ENCODE measurements around the gene RGL2.
"Not testable (repeated sequence)": the region's sequence is repeated elsewhere in the genome, so short reads cannot be mapped to it uniquely, and the experiment has no call there.

The RGL2 gene, protein sequence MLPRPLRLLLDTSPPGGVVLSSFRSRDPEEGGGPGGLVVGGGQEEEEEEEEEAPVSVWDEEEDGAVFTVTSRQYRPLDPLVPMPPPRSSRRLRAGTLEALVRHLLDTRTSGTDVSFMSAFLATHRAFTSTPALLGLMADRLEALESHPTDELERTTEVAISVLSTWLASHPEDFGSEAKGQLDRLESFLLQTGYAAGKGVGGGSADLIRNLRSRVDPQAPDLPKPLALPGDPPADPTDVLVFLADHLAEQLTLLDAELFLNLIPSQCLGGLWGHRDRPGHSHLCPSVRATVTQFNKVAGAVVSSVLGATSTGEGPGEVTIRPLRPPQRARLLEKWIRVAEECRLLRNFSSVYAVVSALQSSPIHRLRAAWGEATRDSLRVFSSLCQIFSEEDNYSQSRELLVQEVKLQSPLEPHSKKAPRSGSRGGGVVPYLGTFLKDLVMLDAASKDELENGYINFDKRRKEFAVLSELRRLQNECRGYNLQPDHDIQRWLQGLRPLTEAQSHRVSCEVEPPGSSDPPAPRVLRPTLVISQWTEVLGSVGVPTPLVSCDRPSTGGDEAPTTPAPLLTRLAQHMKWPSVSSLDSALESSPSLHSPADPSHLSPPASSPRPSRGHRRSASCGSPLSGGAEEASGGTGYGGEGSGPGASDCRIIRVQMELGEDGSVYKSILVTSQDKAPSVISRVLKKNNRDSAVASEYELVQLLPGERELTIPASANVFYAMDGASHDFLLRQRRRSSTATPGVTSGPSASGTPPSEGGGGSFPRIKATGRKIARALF

DNA sequence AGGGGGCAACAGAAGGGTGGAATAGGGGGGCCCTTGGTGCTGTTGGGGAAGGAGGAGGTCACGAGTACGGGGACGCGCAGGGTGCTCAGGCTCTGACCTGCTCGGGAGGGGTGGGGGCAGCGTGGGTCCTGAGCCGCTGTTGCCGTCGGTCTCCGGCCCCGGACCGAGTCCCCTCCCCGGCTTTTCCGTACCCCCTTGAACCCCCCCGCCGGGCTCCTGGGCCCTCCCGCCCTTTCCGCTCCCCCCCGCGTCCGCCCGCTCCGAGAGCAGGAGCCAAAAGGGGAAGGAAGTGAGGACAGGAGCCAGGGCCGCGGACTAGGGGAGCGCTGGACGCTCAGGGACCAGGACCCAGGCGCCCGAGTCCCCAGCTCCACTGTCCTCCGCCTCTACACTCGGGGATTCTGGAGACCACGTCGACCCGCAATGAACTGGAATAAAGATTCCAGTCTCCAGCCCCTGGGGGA, at the start of gene RGL2:
RGL2 (minus strand) TSS at position 170 of the 464 bp plus-strand sequence. CDS start 332 bp downstream, outside the sequence.
- DNase-seq, result peak; percentile 37

DNA sequence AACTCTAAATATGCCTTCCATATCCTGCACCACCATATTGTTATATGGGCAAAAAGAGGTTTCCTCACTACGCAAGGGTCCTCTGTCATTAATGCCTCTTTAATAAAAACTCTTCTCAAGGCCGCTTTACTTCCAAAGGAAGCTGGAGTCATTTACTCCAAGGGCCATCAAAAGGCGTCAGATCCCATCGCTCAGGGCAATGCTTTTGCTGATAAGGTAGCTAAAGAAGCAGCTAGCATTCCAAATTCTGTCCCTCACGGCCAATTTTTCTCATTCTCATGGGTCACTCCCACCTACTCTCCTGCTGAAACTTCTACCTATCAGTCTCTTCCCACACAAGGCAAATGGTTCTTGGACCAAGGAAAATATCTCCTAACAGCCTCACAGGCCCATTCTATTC, 49.1 kb upstream of the RGL2 start:
- no peak for DNase-seq

DNA sequence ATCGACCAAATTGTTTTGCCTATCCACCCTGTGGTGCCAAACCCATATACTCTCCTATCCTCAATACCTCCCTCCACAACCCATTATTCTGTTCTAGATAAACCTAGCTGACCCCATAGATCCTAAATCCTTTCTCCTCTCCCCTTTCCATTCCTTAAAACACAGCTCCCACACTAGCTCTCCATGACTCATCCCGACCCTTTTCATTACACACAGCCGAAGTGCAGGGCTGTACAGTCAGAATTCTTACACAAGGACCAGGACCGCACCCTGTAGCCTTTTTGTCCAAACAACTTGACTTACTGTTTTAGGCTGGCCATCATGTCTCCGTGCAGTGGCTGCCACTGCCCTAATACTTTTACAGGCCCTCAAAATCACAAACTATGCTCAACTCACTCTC, 48.2 kb upstream of the RGL2 start:
- not testable (repeated sequence) for DNase-seq

DNA sequence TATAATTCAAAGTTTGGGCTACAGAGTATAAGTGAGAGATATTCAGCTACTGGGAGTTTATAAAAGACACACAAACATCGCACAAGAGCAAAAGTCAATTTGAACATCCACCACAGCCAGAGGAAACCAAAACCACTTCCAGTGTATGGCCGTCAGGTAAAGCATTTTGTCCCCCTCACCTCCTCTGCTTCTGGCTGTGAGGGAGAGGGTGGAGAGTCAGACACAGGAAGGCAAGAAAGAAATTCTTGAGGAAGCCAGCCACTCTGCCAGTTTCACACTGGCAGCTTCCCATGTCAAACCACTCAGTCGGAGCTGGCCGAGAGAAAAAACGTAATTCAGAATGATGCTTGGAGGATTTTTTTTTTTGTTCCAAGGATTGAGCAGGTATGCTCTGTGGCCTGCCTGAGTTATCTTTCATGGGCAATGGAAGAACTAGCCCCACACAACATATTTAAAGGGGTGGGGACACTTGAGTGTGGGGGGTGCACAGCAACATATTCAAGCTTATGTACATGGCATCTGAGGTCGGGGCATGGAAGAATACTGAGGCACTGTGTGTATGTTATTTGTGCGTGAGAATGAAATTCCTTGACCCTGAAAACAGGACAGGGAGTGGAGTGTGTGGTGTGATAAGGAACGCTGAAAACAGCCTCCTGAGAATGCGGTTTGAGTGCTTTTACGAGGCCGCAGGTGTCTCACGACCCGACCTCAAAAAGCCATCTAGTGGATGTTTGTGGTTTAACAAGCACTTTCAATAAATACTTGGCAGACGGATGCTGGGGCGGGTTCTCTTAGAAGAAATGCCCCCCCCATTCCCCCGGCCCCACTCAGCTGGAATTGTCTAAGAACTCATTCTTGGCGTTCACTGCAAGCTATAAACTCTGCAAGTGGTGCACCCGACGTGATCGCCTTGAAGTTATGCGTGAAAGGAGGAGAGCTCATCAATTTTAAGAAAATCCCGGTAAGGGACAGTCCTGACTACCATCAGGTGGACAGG, 46.3 kb upstream of the RGL2 start:
- peak; percentile 62 for DNase-seq

DNA sequence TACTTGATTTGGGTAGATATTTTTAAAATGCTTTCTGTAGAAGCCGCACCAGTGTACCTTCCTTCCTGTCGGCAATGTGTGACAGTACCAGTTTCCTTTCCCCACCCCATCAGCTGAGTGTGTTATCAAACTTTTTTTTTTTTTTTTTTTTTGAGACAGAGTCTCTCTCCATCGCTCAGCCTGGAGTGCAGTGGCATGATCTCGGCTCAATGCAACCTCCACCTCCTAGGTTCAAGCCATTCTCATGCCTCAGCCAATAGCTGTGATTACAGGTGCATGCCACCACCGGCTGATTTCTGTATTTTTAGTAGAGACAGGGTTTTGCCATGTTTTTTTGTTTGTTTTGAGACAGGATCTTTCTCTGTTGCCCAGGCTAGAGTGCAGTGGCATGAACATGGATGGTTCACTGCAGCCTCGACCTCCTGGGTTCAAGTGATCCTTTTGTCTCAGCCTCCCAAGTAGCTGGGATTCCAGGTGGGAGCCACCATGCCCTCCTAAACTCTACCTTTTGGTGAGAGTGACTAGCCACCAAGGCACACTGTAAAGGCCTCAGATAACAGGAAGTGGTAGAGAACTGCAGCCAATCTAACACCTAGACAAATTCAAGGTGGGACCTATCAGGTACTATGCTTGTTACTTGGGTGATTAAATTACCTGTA, 45.3 kb upstream of the RGL2 start:
- DNase-seq, result no peak

DNA sequence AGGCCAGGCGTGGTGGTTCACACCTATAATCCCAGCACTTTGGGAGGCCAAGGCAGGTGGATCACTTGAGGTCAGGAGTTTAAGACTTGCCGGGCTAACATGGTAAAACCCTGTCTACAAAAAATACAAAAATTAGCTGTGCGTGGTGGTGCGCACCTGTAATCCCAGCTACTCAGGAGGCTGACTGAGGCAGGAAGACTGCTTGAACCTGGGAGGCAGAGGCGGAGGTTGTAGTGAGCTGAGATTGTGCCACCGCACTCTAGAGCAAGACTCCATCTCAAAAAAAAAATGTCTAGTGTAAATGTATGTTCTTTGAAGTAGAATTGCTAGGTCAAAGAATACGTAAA, 44.8 kb upstream of the RGL2 start:
- not testable (repeated sequence) for DNase-seq

DNA sequence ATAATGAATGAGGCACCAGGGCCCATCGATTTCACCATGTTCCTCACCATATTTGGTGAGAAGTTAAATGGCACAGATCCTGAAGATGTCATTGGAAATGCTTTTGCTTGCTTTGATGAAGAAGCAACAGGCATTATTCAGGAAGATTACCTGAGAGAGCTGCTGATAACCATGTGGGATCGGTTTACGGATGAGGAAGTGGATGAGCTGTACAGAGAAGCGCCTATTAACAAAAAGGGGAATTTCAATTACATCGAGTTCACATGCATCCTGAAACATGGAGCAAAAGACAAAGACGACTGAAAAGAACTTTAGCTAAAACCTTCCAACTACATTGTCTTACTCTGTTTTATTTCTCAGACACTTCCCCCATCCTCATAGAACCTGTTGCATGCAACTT, 40.5 kb upstream of the RGL2 start:
- DNase-seq, result no peak

DNA sequence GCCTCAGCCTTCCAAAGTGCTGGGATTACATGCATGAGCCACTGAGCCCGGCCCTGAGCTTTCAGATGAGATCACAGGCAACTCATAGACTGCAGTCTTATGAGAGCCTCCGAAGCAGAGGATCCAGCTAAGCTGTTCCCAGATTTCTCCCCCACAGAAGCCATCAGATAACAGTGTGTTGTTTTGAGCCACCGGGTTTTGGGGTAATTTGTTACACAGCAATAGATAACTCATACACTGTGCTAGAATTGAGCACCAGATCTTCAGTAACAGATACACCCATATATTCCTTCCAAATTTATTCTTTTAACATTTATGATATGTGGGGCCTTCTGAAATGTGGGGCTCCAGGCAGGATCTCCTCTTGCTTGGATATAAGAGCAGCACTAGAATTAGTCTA, 37.8 kb upstream of the RGL2 start:
- no peak for DNase-seq

DNA sequence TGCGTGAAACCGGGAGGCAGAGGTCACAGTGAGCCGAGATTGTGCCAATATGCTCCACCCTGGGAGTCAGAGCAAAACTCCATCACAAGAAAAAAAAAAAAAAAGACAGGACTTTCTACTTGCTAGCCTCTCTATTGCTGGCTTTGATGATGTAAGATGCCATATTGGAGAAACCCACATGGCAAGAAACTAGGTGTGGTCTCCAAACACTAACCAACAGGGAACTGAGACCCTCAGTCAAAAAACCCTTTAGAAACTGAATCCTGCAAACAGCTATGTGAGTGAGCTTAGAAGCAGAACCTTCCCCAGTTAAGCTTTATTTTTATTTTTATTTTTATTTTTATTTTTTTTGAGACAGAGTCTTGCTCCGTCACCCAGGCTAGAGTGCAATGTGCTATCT, 37.2 kb upstream of the RGL2 start:
- DNase-seq, result no peak

DNA sequence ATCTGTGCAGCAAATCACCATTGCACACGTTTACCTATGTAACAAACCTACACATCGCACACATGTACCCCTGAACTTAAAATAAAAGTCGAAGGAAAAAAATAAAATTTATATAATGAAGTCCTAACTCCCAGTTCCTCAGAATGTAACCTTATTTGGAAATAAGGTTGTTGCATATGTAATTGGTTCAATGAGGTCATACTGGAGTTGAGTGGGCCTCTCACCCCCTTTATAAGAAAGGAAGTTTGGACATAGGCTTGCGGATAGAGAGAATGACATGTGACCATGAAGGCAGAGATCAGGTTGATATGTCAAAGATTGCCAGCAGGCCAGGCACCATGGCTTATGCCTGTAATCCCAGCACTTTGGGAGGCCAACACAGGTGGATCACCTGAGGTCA, 34.9 kb upstream of the RGL2 start:
- DNase-seq, result no peak

DNA sequence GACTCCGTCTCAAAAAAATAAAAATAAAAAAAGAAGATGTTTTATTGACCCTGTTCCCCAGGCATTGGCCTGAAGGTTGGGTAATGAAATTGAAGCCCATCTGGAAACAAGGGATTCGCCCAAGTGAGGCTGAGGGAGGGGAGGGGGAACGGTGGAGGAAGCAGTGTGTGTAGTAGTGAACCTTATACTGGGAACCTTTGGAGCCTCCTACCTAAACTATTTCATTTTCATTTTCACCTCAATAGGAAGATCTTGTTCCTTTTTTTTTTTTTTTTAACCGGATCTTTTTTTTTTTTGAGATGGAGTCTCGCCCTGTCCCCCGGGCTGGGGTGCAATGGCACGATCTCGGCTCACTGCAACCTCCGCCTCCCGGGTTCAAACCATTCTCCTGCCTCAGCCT, 32.0 kb upstream of the RGL2 start:
- DNase-seq, result no peak

DNA sequence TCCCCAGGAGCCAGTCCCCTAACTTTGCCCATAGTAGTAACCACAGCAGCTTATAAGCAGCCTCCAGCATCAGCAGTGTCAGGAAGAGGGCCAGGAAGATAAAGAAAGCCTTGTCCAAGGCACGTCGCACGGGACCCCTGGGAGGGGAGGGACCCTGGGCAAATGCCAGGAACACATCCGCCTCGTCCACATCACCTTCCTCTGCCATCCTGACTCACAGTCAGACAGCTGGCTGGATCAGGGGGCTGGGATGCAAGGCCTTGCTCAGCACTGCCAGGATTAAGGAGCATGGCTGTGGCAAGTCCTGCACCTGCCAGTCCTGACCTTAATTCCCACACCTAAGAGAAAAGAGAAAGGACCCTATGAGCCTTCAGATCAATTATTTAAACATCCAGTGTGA, 30.3 kb upstream of the RGL2 start:
- no peak for DNase-seq

DNA sequence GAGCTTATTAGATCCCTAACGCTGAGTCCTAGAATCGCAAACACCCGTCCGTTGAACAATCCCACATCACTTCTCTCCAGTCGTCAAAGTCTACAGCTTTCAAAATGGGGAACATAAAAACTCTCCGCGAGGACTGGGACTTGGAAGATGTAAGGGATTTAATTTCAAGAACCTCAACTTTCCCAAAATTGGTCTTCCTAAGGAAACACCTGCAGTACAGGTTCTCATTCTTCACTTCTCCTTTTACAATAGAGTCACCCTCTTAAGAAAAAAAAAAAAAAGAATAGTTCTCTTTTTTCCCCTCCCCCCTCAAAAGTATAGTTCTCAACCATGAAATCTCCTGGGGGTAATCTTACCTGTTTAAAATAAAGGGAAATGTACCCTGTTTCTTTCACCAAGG, 25.4 kb upstream of the RGL2 start:
- no peak for DNase-seq

DNA sequence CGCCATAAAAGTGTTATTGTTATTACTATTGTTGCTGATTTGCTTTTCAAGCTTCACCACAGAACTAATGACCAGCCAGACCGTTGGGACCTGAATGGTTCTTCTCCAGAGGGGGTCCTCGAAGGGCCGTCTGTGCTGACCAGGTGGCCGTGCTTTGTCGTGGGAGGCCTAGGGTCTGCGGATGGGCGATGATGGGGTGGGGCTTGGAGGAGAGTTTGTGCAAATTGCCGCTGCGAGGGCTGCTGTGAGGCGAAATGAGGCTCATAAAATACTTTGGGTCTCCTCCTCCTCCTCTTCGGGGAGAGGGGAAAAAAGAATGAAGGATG, 24.8 kb upstream of the RGL2 start:
- no peak for DNase-seq

DNA sequence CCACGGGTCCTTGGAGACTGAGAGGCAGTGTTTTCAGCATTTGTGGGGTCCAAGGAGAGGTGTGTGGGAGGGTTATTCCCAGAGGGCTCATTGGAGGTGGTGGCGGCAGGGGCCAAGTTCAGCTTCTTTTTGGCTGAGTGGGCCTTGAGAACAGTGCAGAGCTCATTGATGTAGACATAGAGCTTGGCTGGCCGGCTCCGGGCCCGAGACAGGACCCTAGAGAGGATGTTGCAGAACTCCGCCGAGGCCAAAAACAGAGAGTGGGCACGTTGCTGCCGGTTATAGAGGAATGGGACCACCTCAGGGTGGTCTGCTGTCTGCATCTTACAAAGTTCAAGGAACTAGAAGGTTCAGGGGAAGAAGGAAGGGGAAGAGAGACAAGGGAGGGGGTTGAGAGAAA, 22.5 kb upstream of the RGL2 start:
- no peak for DNase-seq

DNA sequence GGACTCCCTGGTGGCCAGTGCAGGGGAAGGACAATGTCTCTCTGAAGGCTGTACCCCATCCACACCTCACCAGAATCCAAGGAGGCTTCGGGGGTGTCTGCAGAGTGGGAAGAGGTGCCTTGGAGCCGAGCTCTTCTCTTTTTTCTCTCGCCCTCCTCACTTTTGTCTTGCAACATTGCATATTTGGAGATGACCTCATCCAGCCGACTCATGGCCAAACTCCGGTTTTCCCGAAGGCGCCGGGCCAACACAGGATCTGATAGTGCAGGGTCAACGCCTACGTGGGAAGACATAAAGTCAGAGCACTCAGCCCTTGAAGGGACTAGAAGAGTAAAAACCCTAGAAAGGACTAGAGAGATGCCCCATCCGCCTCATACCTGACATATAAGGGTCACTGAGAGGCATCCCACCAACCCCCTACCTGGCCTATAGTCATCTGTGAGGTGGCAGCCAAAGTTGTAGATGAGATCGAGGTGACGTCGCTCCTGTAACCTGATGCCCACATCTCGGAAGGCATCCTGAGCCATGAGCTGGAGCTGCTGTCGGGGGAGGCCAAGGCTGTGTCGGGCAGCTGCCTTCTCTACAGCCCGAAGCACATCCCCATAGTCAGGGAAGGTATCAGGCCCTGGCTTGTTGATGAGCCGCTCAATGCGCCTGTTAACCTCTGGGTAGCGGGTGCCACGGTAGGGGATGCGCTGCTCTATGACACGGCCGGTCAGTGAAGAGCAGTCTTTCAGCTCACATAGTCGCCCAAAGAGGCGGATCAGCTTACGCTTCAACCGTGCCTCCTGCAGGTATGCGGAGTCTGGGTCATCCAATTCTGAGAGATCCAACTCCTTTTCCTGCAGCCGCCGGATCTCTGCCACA, 21.8 kb upstream of the RGL2 start:
- DNase-seq, result no peak

DNA sequence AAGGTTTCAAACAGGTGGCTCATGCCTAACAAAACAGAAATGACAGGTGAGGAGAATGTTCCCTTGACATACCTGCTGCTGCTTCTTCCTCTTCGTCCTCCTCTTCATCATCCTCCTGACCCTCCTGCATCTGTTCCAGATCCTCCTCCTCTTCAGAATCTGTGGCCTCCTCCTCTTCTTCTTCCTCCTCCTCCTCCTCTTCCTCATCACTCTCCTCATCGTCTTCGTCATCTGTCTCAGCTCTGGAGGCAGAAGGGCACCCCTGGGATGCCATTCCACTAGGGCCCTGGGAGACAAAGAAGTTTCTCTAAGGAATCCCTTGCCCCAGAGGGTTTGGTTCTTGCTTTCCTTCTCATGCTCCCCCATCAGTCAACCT, 21.2 kb upstream of the RGL2 start:
- no peak for DNase-seq

DNA sequence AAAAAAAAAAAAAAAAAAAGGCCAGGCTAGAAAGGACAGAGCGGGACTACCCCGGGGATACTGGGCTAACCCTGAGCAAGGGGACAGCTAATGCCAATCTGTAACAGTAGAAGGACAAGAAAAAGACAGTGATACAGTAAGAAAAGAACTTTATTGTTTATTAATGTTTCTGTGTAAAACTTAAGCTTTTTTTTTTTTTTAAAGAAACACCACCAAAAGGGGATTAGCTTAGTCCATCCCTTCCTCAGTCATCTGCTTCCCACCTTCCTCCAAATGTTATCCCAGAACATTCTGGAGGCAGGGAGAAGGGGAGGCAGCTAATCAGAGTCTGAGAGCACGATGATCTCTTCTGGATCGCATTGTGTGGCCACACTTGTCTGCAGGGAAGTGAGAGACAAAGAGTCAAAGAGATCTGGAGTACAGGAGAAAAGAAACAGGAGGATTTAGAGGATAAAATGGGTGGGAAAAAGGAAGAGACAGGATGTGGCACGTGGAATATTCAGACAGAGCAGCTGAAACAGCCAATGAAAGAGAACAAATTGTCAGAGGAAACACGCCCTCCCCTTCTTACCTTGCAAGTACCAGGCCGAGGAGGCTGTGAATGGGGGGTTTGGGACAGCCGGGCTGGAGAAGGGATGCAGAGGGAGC, 19.8 kb upstream of the RGL2 start:
- no peak for DNase-seq

DNA sequence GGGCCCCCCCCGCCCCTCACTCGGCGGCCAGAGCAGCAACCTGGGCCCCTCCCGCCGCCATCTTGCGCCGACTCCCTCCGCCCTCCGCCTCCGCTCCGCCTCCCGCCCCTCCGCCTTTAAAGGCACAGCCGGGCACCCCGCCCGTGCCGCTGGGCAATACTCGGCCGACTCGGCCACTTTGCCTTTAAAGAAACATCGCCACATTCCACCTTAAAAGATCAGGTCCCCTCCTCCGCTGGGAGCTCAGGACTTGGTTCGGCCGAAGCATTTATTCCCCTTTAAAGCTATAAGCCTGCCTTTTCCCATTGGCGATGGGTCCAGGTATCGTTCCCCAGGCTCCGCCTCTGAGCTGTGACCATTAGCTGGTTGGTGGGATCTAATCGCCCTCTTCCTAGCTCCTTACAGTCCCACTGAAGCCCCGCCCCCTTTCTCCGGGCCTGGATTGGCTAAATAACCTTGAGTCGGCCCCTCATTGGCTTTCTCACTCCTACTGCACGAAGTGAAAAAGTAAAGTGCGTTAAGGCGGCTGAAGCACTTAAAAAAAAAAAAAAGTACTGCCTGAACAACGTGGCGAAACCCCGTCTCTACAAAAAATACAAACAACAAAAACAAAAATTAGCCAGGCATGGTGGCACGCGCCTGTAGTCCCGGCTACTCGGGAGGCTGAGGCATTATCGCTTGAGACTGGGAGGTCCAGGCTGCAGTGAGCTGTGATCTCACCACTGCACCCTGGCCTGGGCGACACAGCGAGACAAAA, 19.1 kb upstream of the RGL2 start, which contains the start of gene ZBTB22:
ZBTB22 (minus strand) TSS at position 76 of the 757 bp plus-strand sequence. CDS start 828 bp downstream, outside the sequence.
- DNase-seq, result peak; percentile 96

DNA sequence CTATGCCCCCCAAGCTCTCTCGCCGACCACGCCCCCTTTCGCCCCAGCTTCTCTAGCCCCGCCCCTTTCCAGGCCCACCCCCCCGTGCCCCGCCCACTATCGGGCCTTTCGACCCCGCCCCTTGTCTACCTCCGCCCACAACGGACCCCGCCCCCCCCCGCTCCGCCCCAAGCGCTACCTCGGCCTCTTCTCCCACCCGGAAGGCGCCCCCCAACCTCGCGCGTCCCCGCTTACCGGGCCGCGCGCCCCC, 18.6 kb upstream of the RGL2 start:
- DNase-seq, result no peak
